HEK293 (cell line): ENCODE data around the gene SELENOW.

Experiments
- KLF1 ChIP-seq: fragments of 450-650 bp; formaldehyde crosslinking; IDR thresholded peaks from 2 replicates; pipeline ENCODE4 v1.5.1; 2016; ENCODE audit warnings: missing biosample characterization, missing genetic modification characterization
- KLF7 ChIP-seq: fragments of 450-650 bp; formaldehyde crosslinking; IDR thresholded peaks from 2 replicates; pipeline ENCODE4 v1.5.1; 2016; ENCODE audit warnings: missing biosample characterization, missing genetic modification characterization, borderline replicate concordance
- SP3 ChIP-seq: fragments of 450-650 bp; formaldehyde crosslinking; IDR thresholded peaks from 2 replicates; pipeline ENCODE4 v1.5.1; 2016; ENCODE audit warnings: missing biosample characterization, missing genetic modification characterization
- ZBTB7A ChIP-seq: fragments of 450-650 bp; formaldehyde crosslinking; IDR thresholded peaks from 2 replicates; pipeline ENCODE4 v1.5.1; 2016; ENCODE audit warnings: low read depth, missing biosample characterization, missing genetic modification characterization
- ZEB2 ChIP-seq: fragments of 450-650 bp; formaldehyde crosslinking; IDR thresholded peaks from 2 replicates; pipeline ENCODE4 v1.5.1; 2016; ENCODE audit warnings: missing biosample characterization, missing genetic modification characterization
- ZFP41 ChIP-seq: fragments of 450-650 bp; formaldehyde crosslinking; IDR thresholded peaks from 2 replicates; pipeline ENCODE4 v1.5.1; 2016; ENCODE audit warnings: missing biosample characterization, missing genetic modification characterization, borderline replicate concordance
- ZIC2 ChIP-seq: fragments of 450-650 bp; formaldehyde crosslinking; IDR thresholded peaks from 2 replicates; pipeline ENCODE4 v1.5.1; 2016; ENCODE audit warnings: missing biosample characterization, missing genetic modification characterization
- ZNF10 ChIP-seq: fragments of 450-650 bp; formaldehyde crosslinking; IDR thresholded peaks from 2 replicates; pipeline ENCODE4 v1.5.1; 2017; ENCODE audit warnings: missing biosample characterization, missing genetic modification characterization
- ZNF157 ChIP-seq: fragments of 450-650 bp; formaldehyde crosslinking; IDR thresholded peaks from 2 replicates; pipeline ENCODE4 v1.5.1; 2016; ENCODE audit warnings: missing biosample characterization, missing genetic modification characterization
- ZNF214 ChIP-seq: fragments of 450-650 bp; formaldehyde crosslinking; IDR thresholded peaks from 2 replicates; pipeline ENCODE4 v1.5.1; 2017; ENCODE audit warnings: missing biosample characterization, mild to moderate bottlenecking, missing genetic modification characterization, borderline replicate concordance
- ZNF341 ChIP-seq: fragments of 450-650 bp; formaldehyde crosslinking; IDR thresholded peaks from 2 replicates; pipeline ENCODE4; 2016; ENCODE audit warnings: low read depth, missing biosample characterization, missing genetic modification characterization
- ZNF426 ChIP-seq: fragments of 450-650 bp; formaldehyde crosslinking; IDR thresholded peaks from 2 replicates; pipeline ENCODE4 v1.5.1; 2017; ENCODE audit warnings: missing biosample characterization, missing genetic modification characterization, mild to moderate bottlenecking, inconsistent platforms, moderate library complexity
- ZNF548 ChIP-seq: fragments of 450-650 bp; formaldehyde crosslinking; IDR thresholded peaks from 2 replicates; pipeline ENCODE4 v1.5.1; 2016; ENCODE audit warnings: missing biosample characterization, missing genetic modification characterization
- ZNF571 ChIP-seq: fragments of 450-650 bp; formaldehyde crosslinking; IDR thresholded peaks from 2 replicates; pipeline ENCODE4 v1.5.0; 2017; ENCODE audit warnings: missing biosample characterization, missing genetic modification characterization
- ZNF843 ChIP-seq: fragments of 450-650 bp; formaldehyde crosslinking; IDR thresholded peaks from 2 replicates; pipeline ENCODE4 v1.5.1; 2016; ENCODE audit warnings: missing biosample characterization, missing genetic modification characterization
- TF ChIP-seq, protein P1 (sequence below): fragments of 450-650 bp; formaldehyde crosslinking; IDR thresholded peaks from 2 replicates; pipeline ENCODE4 v1.5.1; 2016; ENCODE audit warnings: missing biosample characterization, missing genetic modification characterization
- TF ChIP-seq, protein P2 (sequence below): fragments of 450-650 bp; formaldehyde crosslinking; IDR thresholded peaks from 2 replicates; pipeline ENCODE4 v1.5.1; 2016; ENCODE audit warnings: missing biosample characterization, missing genetic modification characterization
- TF ChIP-seq, protein P3 (sequence below): fragments of 450-650 bp; formaldehyde crosslinking; IDR thresholded peaks from 2 replicates; pipeline ENCODE4 v1.5.1; 2016; ENCODE audit warnings: missing biosample characterization, missing genetic modification characterization
- TF ChIP-seq, protein P4 (sequence below): sonication (generic); formaldehyde crosslinking; IDR thresholded peaks from 2 replicates; pipeline ENCODE4 v1.8.1; 2022; ENCODE audit warnings: mild to moderate bottlenecking, moderate library complexity, missing genetic modification reagents
- TF ChIP-seq, protein P5 (sequence below): fragments of 450-650 bp; formaldehyde crosslinking; IDR thresholded peaks from 2 replicates; pipeline ENCODE4 v1.5.1; 2016; ENCODE audit warnings: missing biosample characterization, missing genetic modification characterization
- TF ChIP-seq, protein P6 (sequence below): fragments of 450-650 bp; formaldehyde crosslinking; IDR thresholded peaks from 2 replicates; pipeline ENCODE4 v1.5.0; 2017; ENCODE audit warnings: missing biosample characterization, missing genetic modification characterization, borderline replicate concordance
- TF ChIP-seq, protein P7 (sequence below): fragments of 450-650 bp; IDR thresholded peaks from 2 replicates; pipeline ENCODE4 v1.5.1; 2018; ENCODE audit warnings: missing biosample characterization, missing genetic modification characterization
- TF ChIP-seq, protein P8 (sequence below): fragments of 450-650 bp; formaldehyde crosslinking; IDR thresholded peaks from 2 replicates; pipeline ENCODE4 v1.5.1; 2016; ENCODE audit warnings: missing biosample characterization, missing genetic modification characterization
- TF ChIP-seq, protein P9 (sequence below): fragments of 450-650 bp; formaldehyde crosslinking; IDR thresholded peaks from 2 replicates; pipeline ENCODE4 v1.5.1; 2016; ENCODE audit warnings: missing biosample characterization, missing genetic modification characterization, low read depth

The SELENOW gene

DNA sequence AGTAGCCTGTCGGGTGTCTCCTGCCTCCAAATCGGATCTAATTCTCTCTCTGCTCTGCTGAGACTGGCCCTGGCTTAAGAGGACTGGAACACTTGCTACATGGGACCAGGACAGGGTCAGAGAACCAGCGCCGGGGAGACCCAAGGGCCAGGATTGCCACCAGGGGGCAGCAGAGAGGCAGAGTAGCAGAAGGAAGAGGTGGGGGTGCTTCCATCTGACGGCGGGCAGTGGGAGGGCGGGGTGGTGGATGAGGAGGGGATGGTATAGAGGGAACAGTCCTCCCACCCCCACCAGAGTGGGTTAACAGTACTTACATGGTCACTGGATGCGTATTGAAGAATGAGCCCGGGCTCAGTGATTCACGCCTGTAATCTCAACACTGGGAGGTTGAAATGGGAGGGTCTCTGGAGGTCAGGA lies 11.9 kb downstream of the SELENOW start (continued):
- TF ChIP-seq, protein P1, sequence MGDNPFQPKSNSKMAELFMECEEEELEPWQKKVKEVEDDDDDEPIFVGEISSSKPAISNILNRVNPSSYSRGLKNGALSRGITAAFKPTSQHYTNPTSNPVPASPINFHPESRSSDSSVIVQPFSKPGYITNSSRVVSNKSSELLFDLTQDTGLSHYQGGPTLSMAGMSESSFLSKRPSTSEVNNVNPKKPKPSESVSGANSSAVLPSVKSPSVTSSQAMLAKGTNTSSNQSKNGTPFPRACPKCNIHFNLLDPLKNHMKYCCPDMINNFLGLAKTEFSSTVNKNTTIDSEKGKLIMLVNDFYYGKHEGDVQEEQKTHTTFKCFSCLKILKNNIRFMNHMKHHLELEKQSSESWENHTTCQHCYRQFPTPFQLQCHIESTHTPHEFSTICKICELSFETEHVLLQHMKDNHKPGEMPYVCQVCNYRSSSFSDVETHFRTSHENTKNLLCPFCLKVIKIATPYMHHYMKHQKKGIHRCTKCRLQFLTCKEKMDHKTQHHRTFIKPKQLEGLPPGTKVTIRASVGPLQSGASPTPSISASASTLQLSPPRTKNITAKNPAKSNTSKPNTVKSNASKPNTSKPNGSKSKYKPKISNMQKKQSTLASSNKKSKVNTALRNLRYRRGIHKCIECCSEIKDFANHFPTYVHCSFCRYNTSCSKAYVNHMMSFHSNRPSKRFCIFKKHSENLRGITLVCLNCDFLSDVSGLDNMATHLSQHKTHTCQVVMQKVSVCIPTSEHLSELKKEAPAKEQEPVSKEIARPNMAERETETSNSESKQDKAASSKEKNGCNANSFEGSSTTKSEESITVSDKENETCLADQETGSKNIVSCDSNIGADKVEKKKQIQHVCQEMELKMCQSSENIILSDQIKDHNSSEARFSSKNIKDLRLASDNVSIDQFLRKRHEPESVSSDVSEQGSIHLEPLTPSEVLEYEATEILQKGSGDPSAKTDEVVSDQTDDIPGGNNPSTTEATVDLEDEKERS: no peak
- TF ChIP-seq, protein P2, sequence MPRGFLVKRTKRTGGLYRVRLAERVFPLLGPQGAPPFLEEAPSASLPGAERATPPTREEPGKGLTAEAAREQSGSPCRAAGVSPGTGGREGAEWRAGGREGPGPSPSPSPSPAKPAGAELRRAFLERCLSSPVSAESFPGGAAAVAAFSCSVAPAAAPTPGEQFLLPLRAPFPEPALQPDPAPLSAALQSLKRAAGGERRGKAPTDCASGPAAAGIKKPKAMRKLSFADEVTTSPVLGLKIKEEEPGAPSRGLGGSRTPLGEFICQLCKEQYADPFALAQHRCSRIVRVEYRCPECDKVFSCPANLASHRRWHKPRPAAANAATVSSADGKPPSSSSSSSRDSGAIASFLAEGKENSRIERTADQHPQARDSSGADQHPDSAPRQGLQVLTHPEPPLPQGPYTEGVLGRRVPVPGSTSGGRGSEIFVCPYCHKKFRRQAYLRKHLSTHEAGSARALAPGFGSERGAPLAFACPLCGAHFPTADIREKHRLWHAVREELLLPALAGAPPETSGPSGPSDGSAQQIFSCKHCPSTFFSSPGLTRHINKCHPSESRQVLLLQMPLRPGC: no peak
- TF ChIP-seq, protein P3, sequence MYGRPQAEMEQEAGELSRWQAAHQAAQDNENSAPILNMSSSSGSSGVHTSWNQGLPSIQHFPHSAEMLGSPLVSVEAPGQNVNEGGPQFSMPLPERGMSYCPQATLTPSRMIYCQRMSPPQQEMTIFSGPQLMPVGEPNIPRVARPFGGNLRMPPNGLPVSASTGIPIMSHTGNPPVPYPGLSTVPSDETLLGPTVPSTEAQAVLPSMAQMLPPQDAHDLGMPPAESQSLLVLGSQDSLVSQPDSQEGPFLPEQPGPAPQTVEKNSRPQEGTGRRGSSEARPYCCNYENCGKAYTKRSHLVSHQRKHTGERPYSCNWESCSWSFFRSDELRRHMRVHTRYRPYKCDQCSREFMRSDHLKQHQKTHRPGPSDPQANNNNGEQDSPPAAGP (tag by site-specific recombination): no peak
- TF ChIP-seq ZBTB7A (no peak), ZNF426 (no peak), ZNF214 (tag by site-specific recombination) (no peak), ZEB2 (tag by site-specific recombination) (no peak), ZNF548 (no peak), ZNF571 (no peak), KLF1 (tag by site-specific recombination) (0 out of 2 replicates have a peak, but pooled peaks have one; percentile 39), ZNF843 (tag by site-specific recombination) (no peak), KLF7 (tag by site-specific recombination) (no peak), ZNF157 (tag by site-specific recombination) (no peak), ZIC2 (tag by site-specific recombination) (no peak), SP3 (tag by site-specific recombination) (peak; percentile 36; the same call in 1 of the 2 replicates), ZNF10 (tag by site-specific recombination) (no peak), ZFP41 (tag by site-specific recombination) (no peak), ZNF341 (tag by site-specific recombination) (no peak)
- TF ChIP-seq, protein P4, sequence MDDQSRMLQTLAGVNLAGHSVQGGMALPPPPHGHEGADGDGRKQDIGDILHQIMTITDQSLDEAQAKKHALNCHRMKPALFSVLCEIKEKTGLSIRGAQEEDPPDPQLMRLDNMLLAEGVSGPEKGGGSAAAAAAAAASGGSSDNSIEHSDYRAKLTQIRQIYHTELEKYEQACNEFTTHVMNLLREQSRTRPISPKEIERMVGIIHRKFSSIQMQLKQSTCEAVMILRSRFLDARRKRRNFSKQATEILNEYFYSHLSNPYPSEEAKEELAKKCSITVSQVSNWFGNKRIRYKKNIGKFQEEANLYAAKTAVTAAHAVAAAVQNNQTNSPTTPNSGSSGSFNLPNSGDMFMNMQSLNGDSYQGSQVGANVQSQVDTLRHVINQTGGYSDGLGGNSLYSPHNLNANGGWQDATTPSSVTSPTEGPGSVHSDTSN: no peak
- TF ChIP-seq, protein P5, sequence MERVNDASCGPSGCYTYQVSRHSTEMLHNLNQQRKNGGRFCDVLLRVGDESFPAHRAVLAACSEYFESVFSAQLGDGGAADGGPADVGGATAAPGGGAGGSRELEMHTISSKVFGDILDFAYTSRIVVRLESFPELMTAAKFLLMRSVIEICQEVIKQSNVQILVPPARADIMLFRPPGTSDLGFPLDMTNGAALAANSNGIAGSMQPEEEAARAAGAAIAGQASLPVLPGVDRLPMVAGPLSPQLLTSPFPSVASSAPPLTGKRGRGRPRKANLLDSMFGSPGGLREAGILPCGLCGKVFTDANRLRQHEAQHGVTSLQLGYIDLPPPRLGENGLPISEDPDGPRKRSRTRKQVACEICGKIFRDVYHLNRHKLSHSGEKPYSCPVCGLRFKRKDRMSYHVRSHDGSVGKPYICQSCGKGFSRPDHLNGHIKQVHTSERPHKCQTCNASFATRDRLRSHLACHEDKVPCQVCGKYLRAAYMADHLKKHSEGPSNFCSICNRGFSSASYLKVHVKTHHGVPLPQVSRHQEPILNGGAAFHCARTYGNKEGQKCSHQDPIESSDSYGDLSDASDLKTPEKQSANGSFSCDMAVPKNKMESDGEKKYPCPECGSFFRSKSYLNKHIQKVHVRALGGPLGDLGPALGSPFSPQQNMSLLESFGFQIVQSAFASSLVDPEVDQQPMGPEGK (tag by site-specific recombination): peak; percentile 43; the same call in 1 of the 2 replicates
- TF ChIP-seq, protein P6, sequence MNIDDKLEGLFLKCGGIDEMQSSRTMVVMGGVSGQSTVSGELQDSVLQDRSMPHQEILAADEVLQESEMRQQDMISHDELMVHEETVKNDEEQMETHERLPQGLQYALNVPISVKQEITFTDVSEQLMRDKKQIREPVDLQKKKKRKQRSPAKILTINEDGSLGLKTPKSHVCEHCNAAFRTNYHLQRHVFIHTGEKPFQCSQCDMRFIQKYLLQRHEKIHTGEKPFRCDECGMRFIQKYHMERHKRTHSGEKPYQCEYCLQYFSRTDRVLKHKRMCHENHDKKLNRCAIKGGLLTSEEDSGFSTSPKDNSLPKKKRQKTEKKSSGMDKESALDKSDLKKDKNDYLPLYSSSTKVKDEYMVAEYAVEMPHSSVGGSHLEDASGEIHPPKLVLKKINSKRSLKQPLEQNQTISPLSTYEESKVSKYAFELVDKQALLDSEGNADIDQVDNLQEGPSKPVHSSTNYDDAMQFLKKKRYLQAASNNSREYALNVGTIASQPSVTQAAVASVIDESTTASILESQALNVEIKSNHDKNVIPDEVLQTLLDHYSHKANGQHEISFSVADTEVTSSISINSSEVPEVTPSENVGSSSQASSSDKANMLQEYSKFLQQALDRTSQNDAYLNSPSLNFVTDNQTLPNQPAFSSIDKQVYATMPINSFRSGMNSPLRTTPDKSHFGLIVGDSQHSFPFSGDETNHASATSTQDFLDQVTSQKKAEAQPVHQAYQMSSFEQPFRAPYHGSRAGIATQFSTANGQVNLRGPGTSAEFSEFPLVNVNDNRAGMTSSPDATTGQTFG: no peak
- TF ChIP-seq, protein P7, sequence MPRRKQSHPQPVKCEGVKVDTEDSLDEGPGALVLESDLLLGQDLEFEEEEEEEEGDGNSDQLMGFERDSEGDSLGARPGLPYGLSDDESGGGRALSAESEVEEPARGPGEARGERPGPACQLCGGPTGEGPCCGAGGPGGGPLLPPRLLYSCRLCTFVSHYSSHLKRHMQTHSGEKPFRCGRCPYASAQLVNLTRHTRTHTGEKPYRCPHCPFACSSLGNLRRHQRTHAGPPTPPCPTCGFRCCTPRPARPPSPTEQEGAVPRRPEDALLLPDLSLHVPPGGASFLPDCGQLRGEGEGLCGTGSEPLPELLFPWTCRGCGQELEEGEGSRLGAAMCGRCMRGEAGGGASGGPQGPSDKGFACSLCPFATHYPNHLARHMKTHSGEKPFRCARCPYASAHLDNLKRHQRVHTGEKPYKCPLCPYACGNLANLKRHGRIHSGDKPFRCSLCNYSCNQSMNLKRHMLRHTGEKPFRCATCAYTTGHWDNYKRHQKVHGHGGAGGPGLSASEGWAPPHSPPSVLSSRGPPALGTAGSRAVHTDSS: no peak
- TF ChIP-seq, protein P8, sequence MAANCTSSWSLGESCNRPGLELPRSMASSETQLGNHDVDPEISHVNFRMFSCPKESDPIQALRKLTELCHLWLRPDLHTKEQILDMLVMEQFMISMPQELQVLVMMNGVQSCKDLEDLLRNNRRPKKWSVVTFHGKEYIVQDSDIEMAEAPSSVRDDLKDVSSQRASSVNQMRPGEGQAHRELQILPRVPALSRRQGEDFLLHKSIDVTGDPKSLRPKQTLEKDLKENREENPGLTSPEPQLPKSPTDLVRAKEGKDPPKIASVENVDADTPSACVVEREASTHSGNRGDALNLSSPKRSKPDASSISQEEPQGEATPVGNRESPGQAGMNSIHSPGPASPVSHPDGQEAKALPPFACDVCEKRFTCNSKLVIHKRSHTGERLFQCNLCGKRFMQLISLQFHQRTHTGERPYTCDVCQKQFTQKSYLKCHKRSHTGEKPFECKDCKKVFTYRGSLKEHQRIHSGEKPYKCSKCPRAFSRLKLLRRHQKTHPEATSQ: no peak
- TF ChIP-seq, protein P9, sequence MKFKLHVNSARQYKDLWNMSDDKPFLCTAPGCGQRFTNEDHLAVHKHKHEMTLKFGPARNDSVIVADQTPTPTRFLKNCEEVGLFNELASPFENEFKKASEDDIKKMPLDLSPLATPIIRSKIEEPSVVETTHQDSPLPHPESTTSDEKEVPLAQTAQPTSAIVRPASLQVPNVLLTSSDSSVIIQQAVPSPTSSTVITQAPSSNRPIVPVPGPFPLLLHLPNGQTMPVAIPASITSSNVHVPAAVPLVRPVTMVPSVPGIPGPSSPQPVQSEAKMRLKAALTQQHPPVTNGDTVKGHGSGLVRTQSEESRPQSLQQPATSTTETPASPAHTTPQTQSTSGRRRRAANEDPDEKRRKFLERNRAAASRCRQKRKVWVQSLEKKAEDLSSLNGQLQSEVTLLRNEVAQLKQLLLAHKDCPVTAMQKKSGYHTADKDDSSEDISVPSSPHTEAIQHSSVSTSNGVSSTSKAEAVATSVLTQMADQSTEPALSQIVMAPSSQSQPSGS (tag by site-specific recombination): no peak
